ENCODE results near the gene TENT4A. TPM values are rescaled to one million over a fixed set of nuclear protein-coding genes. Genes with fewer than 3 reads are reported as not detected.

TENT4A gene
- total RNA-seq, 1 donor from 2014 or later, result 21.6 TPM

DNA sequence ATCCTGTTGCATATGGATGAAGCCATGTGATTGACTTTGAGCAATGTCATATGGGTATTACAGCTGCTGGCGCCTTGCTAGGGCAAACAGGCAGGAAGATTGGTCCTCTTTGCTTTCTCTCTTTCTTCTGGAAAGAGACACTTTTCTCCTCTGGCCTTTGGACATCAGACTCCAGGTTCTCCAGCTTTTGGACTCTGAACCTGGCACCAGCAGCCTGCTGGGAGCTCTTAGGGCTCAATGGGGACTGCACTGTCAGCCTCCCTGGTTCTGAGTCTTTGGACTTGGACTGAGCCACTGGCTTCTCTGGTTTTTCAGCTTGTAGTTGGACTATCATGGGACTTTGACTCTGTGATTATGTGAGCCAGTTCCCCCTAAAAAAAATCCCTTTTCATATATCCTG is 34.8 kb upstream of the TENT4A start:
- peaks cover 2% of the 10 kb centered on the region for H3K27me3 Mint-ChIP-seq (ENCODE audit: unreplicated experiment)
- no peak overlapping the region for H3K4me3 Mint-ChIP-seq (ENCODE audit: unreplicated experiment)
- no peak overlapping the region for H3K27ac Mint-ChIP-seq (ENCODE audit: unreplicated experiment)
- TF ChIP-seq, protein P1, sequence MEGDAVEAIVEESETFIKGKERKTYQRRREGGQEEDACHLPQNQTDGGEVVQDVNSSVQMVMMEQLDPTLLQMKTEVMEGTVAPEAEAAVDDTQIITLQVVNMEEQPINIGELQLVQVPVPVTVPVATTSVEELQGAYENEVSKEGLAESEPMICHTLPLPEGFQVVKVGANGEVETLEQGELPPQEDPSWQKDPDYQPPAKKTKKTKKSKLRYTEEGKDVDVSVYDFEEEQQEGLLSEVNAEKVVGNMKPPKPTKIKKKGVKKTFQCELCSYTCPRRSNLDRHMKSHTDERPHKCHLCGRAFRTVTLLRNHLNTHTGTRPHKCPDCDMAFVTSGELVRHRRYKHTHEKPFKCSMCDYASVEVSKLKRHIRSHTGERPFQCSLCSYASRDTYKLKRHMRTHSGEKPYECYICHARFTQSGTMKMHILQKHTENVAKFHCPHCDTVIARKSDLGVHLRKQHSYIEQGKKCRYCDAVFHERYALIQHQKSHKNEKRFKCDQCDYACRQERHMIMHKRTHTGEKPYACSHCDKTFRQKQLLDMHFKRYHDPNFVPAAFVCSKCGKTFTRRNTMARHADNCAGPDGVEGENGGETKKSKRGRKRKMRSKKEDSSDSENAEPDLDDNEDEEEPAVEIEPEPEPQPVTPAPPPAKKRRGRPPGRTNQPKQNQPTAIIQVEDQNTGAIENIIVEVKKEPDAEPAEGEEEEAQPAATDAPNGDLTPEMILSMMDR (IDR thresholded peaks at IDR 0.05), result no peak
- no peaks in the 10 kb centered on the region for H3K9me3 Mint-ChIP-seq (ENCODE audit: unreplicated experiment)
- H3K4me1 Mint-ChIP-seq (ENCODE audit: unreplicated experiment), result no peaks in the 10 kb centered on the region
- DNase-seq (ENCODE audit: extremely low spot score, unreplicated experiment), result no peak
- no peaks in the 10 kb centered on the region for H3K36me3 Mint-ChIP-seq (ENCODE audit: unreplicated experiment)

DNA sequence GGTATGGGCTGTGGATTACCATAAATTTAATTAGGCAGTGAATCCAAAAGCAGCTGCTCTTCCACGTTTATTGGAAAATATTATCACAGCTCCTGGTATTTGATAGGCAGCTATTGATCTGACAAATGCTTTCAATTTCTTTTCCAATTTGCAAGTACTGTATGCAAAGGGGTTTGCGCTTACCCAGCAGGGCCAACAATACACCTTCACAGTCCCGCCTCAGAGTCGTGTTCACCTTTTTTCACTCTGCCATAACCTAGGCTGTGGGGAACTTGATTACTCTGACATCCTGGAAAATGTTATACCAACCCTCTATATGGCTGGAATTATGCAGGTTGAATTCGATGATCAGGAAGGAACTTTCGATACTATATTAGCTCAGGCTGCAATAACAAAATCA is 32.3 kb upstream of the TENT4A start:
- no peak overlapping the region for H3K27ac Mint-ChIP-seq (ENCODE audit: unreplicated experiment)
- TF ChIP-seq, protein P1 (IDR thresholded peaks at IDR 0.05), result no peak
- DNase-seq (ENCODE audit: extremely low spot score, unreplicated experiment), result no peak
- no peaks in the 10 kb centered on the region for H3K9me3 Mint-ChIP-seq (ENCODE audit: unreplicated experiment)
- H3K27me3 Mint-ChIP-seq (ENCODE audit: unreplicated experiment), result peaks cover 2% of the 10 kb centered on the region
- no peaks in the 10 kb centered on the region for H3K4me1 Mint-ChIP-seq (ENCODE audit: unreplicated experiment)
- H3K36me3 Mint-ChIP-seq (ENCODE audit: unreplicated experiment), result no peaks in the 10 kb centered on the region
- H3K4me3 Mint-ChIP-seq (ENCODE audit: unreplicated experiment), result no peak overlapping the region

DNA sequence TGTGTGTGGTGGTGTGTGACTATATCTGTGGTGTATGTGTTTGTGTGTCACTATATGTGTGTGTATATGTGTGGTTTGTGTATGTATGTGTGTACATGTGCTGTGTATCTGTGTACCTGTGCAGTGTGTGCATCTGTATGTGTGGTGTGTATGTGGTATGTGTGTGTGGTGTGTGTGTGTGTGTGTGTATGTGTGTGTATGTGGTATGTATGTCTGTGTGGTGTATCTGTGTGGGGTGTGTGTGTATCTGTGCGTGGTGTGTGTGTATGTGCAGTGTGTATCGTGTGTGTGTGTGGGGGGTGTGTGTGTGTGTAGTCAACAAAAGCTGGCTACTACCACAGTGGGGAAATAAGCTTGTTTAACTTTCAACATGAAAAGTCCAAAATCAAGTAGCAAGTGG is 31.6 kb upstream of the TENT4A start:
- H3K4me3 Mint-ChIP-seq (ENCODE audit: unreplicated experiment), result no peak overlapping the region
- H3K27ac Mint-ChIP-seq (ENCODE audit: unreplicated experiment), result no peak overlapping the region
- peaks cover 2% of the 10 kb centered on the region for H3K27me3 Mint-ChIP-seq (ENCODE audit: unreplicated experiment)
- no peaks in the 10 kb centered on the region for H3K36me3 Mint-ChIP-seq (ENCODE audit: unreplicated experiment)
- DNase-seq (ENCODE audit: extremely low spot score, unreplicated experiment), result no peak
- H3K4me1 Mint-ChIP-seq (ENCODE audit: unreplicated experiment), result peaks cover 2% of the 10 kb centered on the region
- no peaks in the 10 kb centered on the region for H3K9me3 Mint-ChIP-seq (ENCODE audit: unreplicated experiment)
- TF ChIP-seq, protein P1 (IDR thresholded peaks at IDR 0.05), result no peak

DNA sequence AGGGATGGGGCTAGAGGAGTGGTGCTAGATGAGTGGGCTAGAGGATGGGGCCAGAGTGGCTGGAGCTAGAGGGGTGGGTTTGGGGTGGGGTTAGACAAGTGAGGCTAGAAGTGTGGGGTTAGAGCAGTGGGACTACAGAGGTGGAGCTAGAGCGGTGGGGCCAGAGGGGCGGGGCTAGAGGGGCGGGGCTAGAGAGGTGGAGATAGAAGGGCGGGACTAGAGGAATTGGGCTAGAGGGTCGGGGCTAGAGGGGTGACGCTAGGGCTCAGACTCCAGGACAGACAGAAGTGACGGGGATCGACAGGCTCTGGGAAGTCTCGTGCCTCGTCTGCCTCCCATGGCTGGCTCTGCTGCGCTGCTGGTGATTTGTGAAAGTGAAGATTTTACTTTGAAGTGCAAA is 31.0 kb upstream of the TENT4A start:
- no peak overlapping the region for H3K4me3 Mint-ChIP-seq (ENCODE audit: unreplicated experiment)
- H3K27ac Mint-ChIP-seq (ENCODE audit: unreplicated experiment), result no peak overlapping the region
- no peaks in the 10 kb centered on the region for H3K36me3 Mint-ChIP-seq (ENCODE audit: unreplicated experiment)
- H3K27me3 Mint-ChIP-seq (ENCODE audit: unreplicated experiment), result peaks cover 2% of the 10 kb centered on the region
- TF ChIP-seq, protein P1 (IDR thresholded peaks at IDR 0.05), result no peak
- H3K4me1 Mint-ChIP-seq (ENCODE audit: unreplicated experiment), result peaks cover 8% of the 10 kb centered on the region
- DNase-seq (ENCODE audit: extremely low spot score, unreplicated experiment), result no peak
- H3K9me3 Mint-ChIP-seq (ENCODE audit: unreplicated experiment), result no peaks in the 10 kb centered on the region

DNA sequence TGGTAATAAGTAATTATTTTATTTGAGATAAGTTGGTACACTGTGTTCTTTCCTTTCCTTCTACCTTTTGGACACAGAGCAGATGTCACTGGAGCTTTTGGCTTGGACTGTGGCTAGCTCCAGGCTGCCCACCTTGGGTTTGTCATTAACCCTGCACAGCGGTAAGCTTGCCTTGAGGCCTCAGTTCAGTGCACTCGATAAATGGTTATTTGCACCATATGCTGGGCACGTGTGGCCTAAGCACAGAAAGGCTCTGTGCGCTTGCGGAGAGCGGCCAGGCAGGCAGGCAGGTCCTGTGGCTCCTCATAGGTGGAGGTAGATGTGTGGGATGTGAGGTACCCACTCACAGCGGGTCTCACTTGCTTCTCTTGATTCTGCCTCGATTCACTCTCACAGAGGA is 30.0 kb upstream of the TENT4A start:
- no peak overlapping the region for H3K4me3 Mint-ChIP-seq (ENCODE audit: unreplicated experiment)
- TF ChIP-seq, protein P1 (IDR thresholded peaks at IDR 0.05), result no peak
- no peaks in the 10 kb centered on the region for H3K9me3 Mint-ChIP-seq (ENCODE audit: unreplicated experiment)
- no peak for DNase-seq (ENCODE audit: extremely low spot score, unreplicated experiment)
- H3K27ac Mint-ChIP-seq (ENCODE audit: unreplicated experiment), result no peak overlapping the region
- H3K27me3 Mint-ChIP-seq (ENCODE audit: unreplicated experiment), result peaks cover 2% of the 10 kb centered on the region
- H3K36me3 Mint-ChIP-seq (ENCODE audit: unreplicated experiment), result no peaks in the 10 kb centered on the region
- H3K4me1 Mint-ChIP-seq (ENCODE audit: unreplicated experiment), result peaks cover 12% of the 10 kb centered on the region

All from osteocyte (in vitro differentiated cells).